Lower leg skin (tissue), 3 donors: Measurements from ENCODE around the gene FAM171A2.

Source experiments
- CTCF ChIP-seq, 3 donors: fragments of 450-650 bp; IDR thresholded peaks; one replicate each; pipeline ENCODE4 v1.5.1; 2016; ENCODE audit warnings: antibody characterized with exemption in 3 of 3, mild to moderate bottlenecking in 3 of 3, moderate library complexity in 2 of 3
- POLR2A ChIP-seq, 2 donors: fragments of 450-650 bp; IDR thresholded peaks; one replicate each; pipeline ENCODE4 v1.6.1; 2016 to 2017; ENCODE audit warnings: antibody characterized with exemption in 2 of 2, mild to moderate bottlenecking in 1 of 2, moderate library complexity in 1 of 2

GRCh38 chr17:44324092-44324570, 39.5 kb downstream of the FAM171A2 start:
- no peak for TF ChIP-seq CTCF (IDR thresholded peaks at IDR 0.05)
- no peak for TF ChIP-seq POLR2A (IDR thresholded peaks at IDR 0.05)
